Stimulated activated CD4-positive, alpha-beta T cell treated with anti-CD3 and anti-CD28 coated beads, Interleukin-15, amount 100 ng/mL, for 1 hour (primary cell): Measurements from ENCODE around the gene CALML6.
A peak's percentile ranks its signal among the peaks of the same experiment; 100 is the strongest.

Source experiments
- DNase-seq, 2 donors: peaks; one replicate each; pipeline ENCODE4 v3.0.0-alpha.2; 2020; ENCODE audit warnings: low read depth in 1 of 2, low spot score in 1 of 2

CALML6 gene

GRCh38 chr1:1942753-1943656, 27.9 kb downstream of the CALML6 start:
- no peak for DNase-seq

- DNase-seq = peak; percentile 24 to 55
Observed at GRCh38 chr1:1943834-1944570, 28.9 kb downstream of the CALML6 start.

- DNase-seq = no peak
Observed at GRCh38 chr1:1945782-1946393, 30.8 kb downstream of the CALML6 start.

GRCh38 chr1:1946540-1946939, 31.5 kb downstream of the CALML6 start:
- DNase-seq = no peak

- DNase-seq = no peak
Observed at GRCh38 chr1:1947493-1947892, 32.4 kb downstream of the CALML6 start.

- no peak for DNase-seq
Observed at GRCh38 chr1:1948783-1949182, 33.7 kb downstream of the CALML6 start.

- no peak for DNase-seq
Observed at GRCh38 chr1:1950940-1951339, 35.9 kb downstream of the CALML6 start.

- DNase-seq = no peak
Observed at GRCh38 chr1:1954015-1954414, 39.0 kb downstream of the CALML6 start.

- DNase-seq = no peak
Observed at GRCh38 chr1:1954831-1955441, 39.9 kb downstream of the CALML6 start.

GRCh38 chr1:1955621-1956094, 40.6 kb downstream of the CALML6 start:
- DNase-seq = no peak

- no peak for DNase-seq
Observed at GRCh38 chr1:1956101-1956500, 41.0 kb downstream of the CALML6 start.

- no peak for DNase-seq
Observed at GRCh38 chr1:1956586-1957532, 41.8 kb downstream of the CALML6 start.

GRCh38 chr1:1957533-1957961, 42.5 kb downstream of the CALML6 start:
- no peak for DNase-seq

- DNase-seq = no peak
Observed at GRCh38 chr1:1958071-1958541, 43.0 kb downstream of the CALML6 start.

- DNase-seq = no peak
Observed at GRCh38 chr1:1959459-1959839, 44.4 kb downstream of the CALML6 start.

GRCh38 chr1:1959840-1960479, 44.9 kb downstream of the CALML6 start:
- peak; percentile 26 to 64 for DNase-seq

- DNase-seq = no peak
Observed at GRCh38 chr1:1960480-1961196, 45.6 kb downstream of the CALML6 start.

GRCh38 chr1:1962752-1963151, 47.7 kb downstream of the CALML6 start:
- DNase-seq = no peak

- DNase-seq = no peak
Observed at GRCh38 chr1:1963570-1963969, 48.5 kb downstream of the CALML6 start.
